ENCODE measurements around the gene FAAH.

- TF ChIP-seq, protein P1, sequence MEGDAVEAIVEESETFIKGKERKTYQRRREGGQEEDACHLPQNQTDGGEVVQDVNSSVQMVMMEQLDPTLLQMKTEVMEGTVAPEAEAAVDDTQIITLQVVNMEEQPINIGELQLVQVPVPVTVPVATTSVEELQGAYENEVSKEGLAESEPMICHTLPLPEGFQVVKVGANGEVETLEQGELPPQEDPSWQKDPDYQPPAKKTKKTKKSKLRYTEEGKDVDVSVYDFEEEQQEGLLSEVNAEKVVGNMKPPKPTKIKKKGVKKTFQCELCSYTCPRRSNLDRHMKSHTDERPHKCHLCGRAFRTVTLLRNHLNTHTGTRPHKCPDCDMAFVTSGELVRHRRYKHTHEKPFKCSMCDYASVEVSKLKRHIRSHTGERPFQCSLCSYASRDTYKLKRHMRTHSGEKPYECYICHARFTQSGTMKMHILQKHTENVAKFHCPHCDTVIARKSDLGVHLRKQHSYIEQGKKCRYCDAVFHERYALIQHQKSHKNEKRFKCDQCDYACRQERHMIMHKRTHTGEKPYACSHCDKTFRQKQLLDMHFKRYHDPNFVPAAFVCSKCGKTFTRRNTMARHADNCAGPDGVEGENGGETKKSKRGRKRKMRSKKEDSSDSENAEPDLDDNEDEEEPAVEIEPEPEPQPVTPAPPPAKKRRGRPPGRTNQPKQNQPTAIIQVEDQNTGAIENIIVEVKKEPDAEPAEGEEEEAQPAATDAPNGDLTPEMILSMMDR (IDR thresholded peaks at IDR 0.05) = no peak
- no peak for TF ChIP-seq POLR2A (IDR thresholded peaks at IDR 0.05)
These were observed 59.3 kb downstream of the FAAH start for GRCh38 chr1:46453449-46453848.

Measured in Peyer's patch (tissue), 4 donors.